Esophagus muscularis mucosa (tissue), 4 donors: ENCODE measurements around the gene CCDC6. TPM values are rescaled to one million over a fixed set of nuclear protein-coding genes. Genes with fewer than 3 reads are reported as not detected.
"Not testable (repeated sequence)": the region's sequence is repeated elsewhere in the genome, so short reads cannot be mapped to it uniquely, and the experiment has no call there.

Source experiments
- DNase-seq: peaks from one replicate; pipeline ENCODE4 v3.0.0-alpha.2; 2017; ENCODE audit errors: extremely low spot score
- H3K27ac ChIP-seq, 4 donors: fragments of 200-600 bp; sonication (generic); replicated peaks in 1 of 4; 1 replicate in 3 of 4; 2 replicates in 1 of 4; pipeline ENCODE4 v1.5.1; 2016 to 2019; ENCODE audit warnings: mild to moderate bottlenecking in 1 of 4
- H3K27me3 ChIP-seq, 4 donors: fragments of 200-600 bp; sonication (generic); one replicate each; pipeline versions ENCODE4 v1.5.1 to v1.6.0; 2016 to 2019
- H3K36me3 ChIP-seq, 4 donors: fragments of 200-600 bp; sonication (generic); one replicate each; pipeline ENCODE4 v1.5.1; 2016 to 2019
- H3K4me1 ChIP-seq, 4 donors: fragments of 200-600 bp; sonication (generic); one replicate each; pipeline ENCODE4 v1.5.1; 2016 to 2019
- H3K4me3 ChIP-seq, 4 donors: fragments of 200-600 bp; sonication (generic); 1 replicate in 2 of 4; 2 replicates in 2 of 4; pipeline ENCODE4 v1.5.1; 2016 to 2019; ENCODE audit warnings: mild to moderate bottlenecking in 4 of 4, moderate library complexity in 1 of 4
- H3K9me3 ChIP-seq, 4 donors: fragments of 200-600 bp; sonication (generic); 1 replicate in 3 of 4; 2 replicates in 1 of 4; pipeline ENCODE4 v1.5.1; 2016 to 2019
- CTCF ChIP-seq, 3 experiments: fragments of 200-600 bp in 2 of 3; fragments of 450-650 bp in 1 of 3; sonication (generic) in 2 of 3; IDR thresholded peaks; one replicate each; pipeline ENCODE4 v1.5.1; 2017 to 2019; ENCODE audit warnings: antibody characterized with exemption in 3 of 3, mild to moderate bottlenecking in 2 of 3, moderate library complexity in 1 of 3
- EP300 ChIP-seq: sonication (generic); formaldehyde crosslinking; IDR thresholded peaks from one replicate; pipeline ENCODE4 v1.6.1; 2017; ENCODE audit warnings: antibody characterized with exemption
- POLR2A ChIP-seq: fragments of 450-650 bp; IDR thresholded peaks from one replicate; pipeline ENCODE4 v1.6.1; 2017; ENCODE audit warnings: antibody characterized with exemption, moderate library complexity, mild to moderate bottlenecking, low read depth
- POLR2AphosphoS5 ChIP-seq, 2 donors: sonication (generic); formaldehyde crosslinking; IDR thresholded peaks; one replicate each; pipeline ENCODE4 v1.6.1; 2017; ENCODE audit warnings: antibody characterized with exemption in 2 of 2
- WGBS: methylation state at CpG from one replicate; pipeline ENCODE4 v1.1.5; 2018; 5-methylcytosine and 5-hydroxymethylcytosine counted together
- intact Hi-C: fragments of 100-400 bp; cut with DNase I; formaldehyde crosslinking; loops from one replicate; pipeline ENCODE4 v1.15.1; 2023
- total RNA-seq, 4 donors: library from RNA; depleted of rRNA; stranded (reverse); fragments of >200 nt; gene quantifications; one replicate each; pipeline versions ENCODE4 v1.1.0 to v1.2.1, GENCODE V29; 2016

CCDC6 gene
- total RNA-seq, 4 donors from 2014 or later, result 41.4 to 71.0 (median 57.2) TPM

GRCh38 chr10:59793919-59794318, 112.4 kb downstream of the CCDC6 start:
- 54% methylated on average over 2 of the region's 2 CpGs for WGBS
- no peaks in the 10 kb centered on the region for H3K9me3 ChIP-seq
- H3K36me3 ChIP-seq, result peaks cover 37 to 67% (median 43%) of the 10 kb centered on the region in 4 donors

GRCh38 chr10:59792812-59793211, 113.5 kb downstream of the CCDC6 start:
- no peak overlapping the region for H3K4me3 ChIP-seq
- TF ChIP-seq POLR2AphosphoS5 (IDR thresholded peaks at IDR 0.05) (no peak), CTCF (IDR thresholded peaks at IDR 0.05) (no peak), EP300 (no peak), POLR2A (no peak)
- H3K27ac ChIP-seq, result no peak overlapping the region
- DNase-seq, result no peak
- 90% methylated on average over 13 of the region's 13 CpGs for WGBS
- intact Hi-C loops, result no loop called here
- peaks cover 4 to 10% (median 7%) of the 10 kb centered on the region in 4 donors for H3K4me1 ChIP-seq
- no peaks in the 10 kb centered on the region for H3K9me3 ChIP-seq
- H3K36me3 ChIP-seq, result peaks cover 34 to 59% (median 43%) of the 10 kb centered on the region in 4 donors
- no peaks in the 10 kb centered on the region for H3K27me3 ChIP-seq

More at GRCh38 chr10:59793919-59794318, 112.4 kb downstream of the CCDC6 start:
- Histone ChIP-seq H3K27me3 (no peaks in the 10 kb centered on the region), H3K4me3 (no peak overlapping the region), H3K4me1 (peaks cover 0 to 10% (median 6%) of the 10 kb centered on the region in 4 donors), H3K27ac (no peak overlapping the region)
- intact Hi-C loops, result no loop called here
- no peak for DNase-seq
- TF ChIP-seq EP300 (no peak), POLR2A (no peak), CTCF (IDR thresholded peaks at IDR 0.05) (no peak), POLR2AphosphoS5 (IDR thresholded peaks at IDR 0.05) (no peak)

GRCh38 chr10:59791601-59792000, 114.8 kb downstream of the CCDC6 start:
- 70% methylated on average over 2 of the region's 2 CpGs for WGBS
- H3K36me3 ChIP-seq, result peaks cover 34 to 51% (median 39%) of the 10 kb centered on the region in 4 donors
- intact Hi-C loops, result no loop called here
- no peak overlapping the region for H3K27ac ChIP-seq
- no peak overlapping the region for H3K4me3 ChIP-seq
- H3K9me3 ChIP-seq, result no peaks in the 10 kb centered on the region
- no peak for DNase-seq
- TF ChIP-seq CTCF (IDR thresholded peaks at IDR 0.05) (no peak), POLR2AphosphoS5 (IDR thresholded peaks at IDR 0.05) (no peak), EP300 (no peak), POLR2A (no peak)
- no peaks in the 10 kb centered on the region for H3K27me3 ChIP-seq
- peaks cover 4 to 10% (median 7%) of the 10 kb centered on the region in 4 donors for H3K4me1 ChIP-seq

DNA sequence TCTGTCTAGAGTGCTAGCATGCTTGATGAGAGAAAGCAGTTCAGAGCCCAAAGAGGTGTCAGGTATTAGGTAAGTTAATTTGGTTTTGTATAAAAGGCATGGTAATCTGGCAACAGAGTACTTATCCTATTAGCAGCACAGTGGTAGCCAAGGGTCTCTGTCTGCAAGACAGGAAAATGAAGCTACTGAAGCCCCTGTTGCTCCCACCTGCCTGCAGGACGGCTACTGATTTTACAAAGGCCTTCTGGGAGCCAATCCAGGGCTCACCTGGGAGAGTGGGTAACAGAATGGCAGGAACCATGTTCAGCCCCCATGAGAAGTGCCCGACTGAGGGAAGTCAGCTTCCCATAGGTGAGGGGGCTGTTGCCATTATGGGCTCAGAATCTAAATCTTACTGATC, 116.3 kb downstream of the CCDC6 start:
- H3K9me3 ChIP-seq, H3K27me3 ChIP-seq, H3K27ac ChIP-seq, H3K4me3 ChIP-seq, intact Hi-C loops, DNase-seq: not testable (repeated sequence)
- H3K36me3 ChIP-seq, result peaks cover 29 to 47% (median 38%) of the 10 kb centered on the region in 4 donors
- WGBS, result 100% methylated on average over 1 of the region's 2 CpGs
- H3K4me1 ChIP-seq, result peaks cover 4 to 10% (median 7%) of the 10 kb centered on the region in 4 donors

GRCh38 chr10:59788914-59789313, 117.4 kb downstream of the CCDC6 start:
- H3K27ac ChIP-seq, result peak overlapping the region in 1 of 4 donors; percentile 39
- H3K9me3 ChIP-seq, H3K4me3 ChIP-seq, DNase-seq, H3K27me3 ChIP-seq, intact Hi-C loops: not testable (repeated sequence)
- peaks cover 4 to 10% (median 7%) of the 10 kb centered on the region in 4 donors for H3K4me1 ChIP-seq
- whole genome bisulfite sequencing, result 59% methylated on average over 5 of the region's 5 CpGs
- peaks cover 24 to 37% (median 32%) of the 10 kb centered on the region in 4 donors for H3K36me3 ChIP-seq

DNA sequence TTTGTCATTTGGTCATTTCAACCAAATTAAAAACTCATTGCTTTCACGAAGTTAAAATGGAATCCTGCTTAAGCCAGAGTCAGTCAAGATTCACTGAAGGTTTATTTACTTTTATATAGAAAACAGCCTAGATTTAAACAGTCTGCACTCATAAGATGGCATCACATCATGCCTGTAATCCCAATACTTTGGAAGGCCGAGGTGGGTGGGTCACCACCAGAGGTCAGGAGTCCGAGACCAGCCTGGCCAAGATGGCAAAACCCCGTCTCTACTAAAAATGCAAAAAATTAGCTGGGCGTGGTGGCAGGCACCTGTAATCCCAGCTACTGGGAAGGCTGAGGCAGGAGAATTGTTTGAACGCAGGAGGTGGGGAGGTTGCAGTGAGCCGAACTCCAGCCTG, 119.3 kb downstream of the CCDC6 start:
- H3K4me1 ChIP-seq, result peaks cover 4 to 10% (median 7%) of the 10 kb centered on the region in 4 donors
- H3K4me3 ChIP-seq, DNase-seq, H3K27ac ChIP-seq, H3K9me3 ChIP-seq, intact Hi-C loops, H3K27me3 ChIP-seq: not testable (repeated sequence)
- 92% methylated on average over 7 of the region's 7 CpGs for WGBS
- peaks cover 5 to 18% (median 14%) of the 10 kb centered on the region in 4 donors for H3K36me3 ChIP-seq

- H3K4me3 ChIP-seq, H3K36me3 ChIP-seq, H3K9me3 ChIP-seq, DNase-seq, H3K27me3 ChIP-seq, H3K27ac ChIP-seq, intact Hi-C loops: not testable (repeated sequence)
- WGBS, result 100% methylated on average over 3 of the region's 3 CpGs
- peaks cover 4 to 10% (median 7%) of the 10 kb centered on the region in 4 donors for H3K4me1 ChIP-seq
Measured at GRCh38 chr10:59785476-59785875, 120.9 kb downstream of the CCDC6 start.
